Measurements from ENCODE around the gene RNASET2. TPM values are rescaled to one million over a fixed set of nuclear protein-coding genes. Genes with fewer than 3 reads are reported as not detected.

Gene RNASET2
- total RNA-seq, 4 donors from 2014 or later = 42.9 to 54.3 (median 47.7) TPM

DNA sequence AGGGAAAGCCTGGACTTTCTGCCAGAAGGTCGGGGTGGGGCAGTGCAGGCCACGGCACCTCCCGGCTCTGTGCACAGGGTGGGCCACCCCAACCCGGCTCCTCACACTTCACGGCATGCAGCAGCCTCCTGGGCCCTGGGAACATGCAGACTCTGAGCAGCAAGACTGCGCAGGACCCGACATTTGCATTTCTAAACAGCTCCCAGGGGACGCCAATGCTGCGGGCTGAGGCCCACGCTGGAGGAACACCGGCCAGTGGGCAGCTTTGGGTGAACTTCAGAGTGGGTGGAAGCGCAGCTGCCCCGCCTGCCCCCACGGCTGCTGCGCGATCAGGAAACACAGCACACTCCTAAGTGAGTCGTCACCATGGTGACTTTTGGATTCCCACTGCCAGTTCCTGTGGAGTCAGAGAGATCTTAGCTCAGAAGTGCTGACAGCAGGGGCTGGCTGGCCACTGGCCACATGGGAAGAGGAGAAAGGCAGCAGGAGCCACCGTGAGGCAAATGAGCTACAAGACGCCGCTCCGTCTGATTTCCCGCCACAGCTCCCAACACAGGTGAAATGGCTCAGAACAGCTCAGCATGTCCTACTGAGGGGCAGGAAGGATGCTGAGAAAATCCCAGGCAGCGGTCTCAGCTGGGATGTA lies 52.1 kb downstream of the RNASET2 start:
- DNase-seq (ENCODE audit: low spot score in 2 of 2) = peak in 1 of 2 donors; percentile 70
- TF ChIP-seq, protein P1, sequence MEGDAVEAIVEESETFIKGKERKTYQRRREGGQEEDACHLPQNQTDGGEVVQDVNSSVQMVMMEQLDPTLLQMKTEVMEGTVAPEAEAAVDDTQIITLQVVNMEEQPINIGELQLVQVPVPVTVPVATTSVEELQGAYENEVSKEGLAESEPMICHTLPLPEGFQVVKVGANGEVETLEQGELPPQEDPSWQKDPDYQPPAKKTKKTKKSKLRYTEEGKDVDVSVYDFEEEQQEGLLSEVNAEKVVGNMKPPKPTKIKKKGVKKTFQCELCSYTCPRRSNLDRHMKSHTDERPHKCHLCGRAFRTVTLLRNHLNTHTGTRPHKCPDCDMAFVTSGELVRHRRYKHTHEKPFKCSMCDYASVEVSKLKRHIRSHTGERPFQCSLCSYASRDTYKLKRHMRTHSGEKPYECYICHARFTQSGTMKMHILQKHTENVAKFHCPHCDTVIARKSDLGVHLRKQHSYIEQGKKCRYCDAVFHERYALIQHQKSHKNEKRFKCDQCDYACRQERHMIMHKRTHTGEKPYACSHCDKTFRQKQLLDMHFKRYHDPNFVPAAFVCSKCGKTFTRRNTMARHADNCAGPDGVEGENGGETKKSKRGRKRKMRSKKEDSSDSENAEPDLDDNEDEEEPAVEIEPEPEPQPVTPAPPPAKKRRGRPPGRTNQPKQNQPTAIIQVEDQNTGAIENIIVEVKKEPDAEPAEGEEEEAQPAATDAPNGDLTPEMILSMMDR (IDR thresholded peaks at IDR 0.05) = no peak
- no peak for TF ChIP-seq POLR2A (IDR thresholded peaks at IDR 0.05)
- WGBS, 2 donors = 50 to 57% methylated on average over 23 of the region's 23 CpGs
- intact Hi-C loops (cut with DNase I; ENCODE audit: low total_unique reads) = no loop called here
- H3K4me3 ChIP-seq (ENCODE audit: low read depth, poor library complexity, severe bottlenecking) = no peak overlapping the region

DNA sequence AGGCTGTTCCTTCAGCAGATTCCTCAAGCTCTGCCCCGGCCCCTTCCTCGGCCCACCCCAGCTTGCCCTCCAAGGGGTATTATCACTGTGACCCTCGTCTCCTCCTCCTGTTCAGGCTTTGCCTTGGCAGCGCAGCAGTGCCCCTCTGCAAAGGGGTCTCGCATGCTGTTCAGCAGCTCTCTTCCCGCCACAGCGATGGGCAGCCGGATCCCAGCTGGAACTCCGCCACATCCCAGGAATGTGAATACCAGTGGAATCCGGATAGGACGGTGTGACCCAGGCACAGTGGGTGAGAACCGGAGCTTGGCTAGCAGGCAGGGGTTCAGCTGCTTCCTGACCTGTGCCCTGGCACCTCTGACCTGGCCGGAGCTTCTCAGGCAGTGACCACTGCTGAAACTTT lies 52.9 kb downstream of the RNASET2 start:
- WGBS, 2 donors = 86 to 88% methylated on average over 13 of the region's 13 CpGs
- intact Hi-C loops (cut with DNase I; ENCODE audit: low total_unique reads) = no loop called here
- H3K4me3 ChIP-seq (ENCODE audit: low read depth, poor library complexity, severe bottlenecking) = no peak overlapping the region
- no peak for TF ChIP-seq POLR2A (IDR thresholded peaks at IDR 0.05)
- TF ChIP-seq, protein P1 (IDR thresholded peaks at IDR 0.05) = no peak
- peak in 1 of 2 donors; percentile 82 for DNase-seq (ENCODE audit: low spot score in 2 of 2)

DNA sequence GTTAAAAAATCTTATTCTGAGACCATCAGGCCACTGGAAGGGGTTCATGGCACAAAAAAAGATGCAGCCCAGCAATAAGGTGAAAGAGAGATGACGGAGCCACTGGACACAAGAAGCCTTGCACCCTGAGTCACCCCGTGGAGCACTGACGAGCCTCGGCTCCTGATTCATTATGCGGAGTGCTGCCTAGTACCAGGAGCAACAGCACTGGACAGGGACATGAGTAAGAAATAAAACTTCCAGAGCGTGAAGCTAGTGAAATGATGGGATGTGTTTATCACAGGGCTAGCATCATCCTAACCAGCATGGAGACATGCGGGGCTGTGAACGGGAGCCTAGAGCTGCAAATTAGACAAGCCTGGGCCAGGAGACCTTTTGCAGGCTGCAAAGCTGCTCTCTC lies 53.3 kb downstream of the RNASET2 start:
- TF ChIP-seq, protein P1 (IDR thresholded peaks at IDR 0.05) = no peak
- no peak for TF ChIP-seq POLR2A (IDR thresholded peaks at IDR 0.05)
- H3K4me3 ChIP-seq (ENCODE audit: low read depth, poor library complexity, severe bottlenecking) = no peak overlapping the region
- 83 to 87% methylated on average over 8 of the region's 8 CpGs for WGBS, 2 donors
- intact Hi-C loops (cut with DNase I; ENCODE audit: low total_unique reads) = no loop called here
- peak in 1 of 2 donors; percentile 60 for DNase-seq (ENCODE audit: low spot score in 2 of 2)

DNA sequence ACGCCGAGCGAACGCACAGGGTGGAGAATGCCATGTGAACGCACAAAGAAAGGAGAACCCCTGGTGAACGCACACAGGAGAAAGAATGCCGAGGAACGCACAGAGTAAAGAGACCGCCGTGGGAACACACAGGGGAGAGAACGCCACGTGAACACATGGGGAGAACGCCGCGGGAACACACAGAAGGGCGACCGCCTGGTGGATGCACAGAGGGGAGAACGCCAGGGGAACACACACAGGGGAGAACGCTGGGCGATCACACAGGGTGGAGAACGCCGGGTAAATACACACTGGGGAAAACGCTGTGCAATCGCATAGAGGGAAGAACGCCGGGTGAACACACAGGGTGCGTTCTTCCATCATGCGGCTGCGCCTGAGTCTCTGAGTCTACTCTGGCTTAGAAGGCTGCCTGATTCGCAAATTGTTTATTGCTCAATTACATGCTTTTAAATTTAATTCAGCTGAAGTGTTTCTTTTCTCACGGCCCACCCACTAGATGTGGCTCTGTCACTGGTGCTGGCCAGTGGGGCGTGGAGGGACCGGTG lies 54.1 kb downstream of the RNASET2 start:
- WGBS, 2 donors = 91 to 94% methylated on average over 33 of the region's 33 CpGs
- H3K4me3 ChIP-seq (ENCODE audit: low read depth, poor library complexity, severe bottlenecking) = no peak overlapping the region
- DNase-seq (ENCODE audit: low spot score in 2 of 2) = no peak
- intact Hi-C loops (cut with DNase I; ENCODE audit: low total_unique reads) = no loop called here
- TF ChIP-seq, protein P1 (IDR thresholded peaks at IDR 0.05) = no peak
- TF ChIP-seq POLR2A (IDR thresholded peaks at IDR 0.05) = no peak

DNA sequence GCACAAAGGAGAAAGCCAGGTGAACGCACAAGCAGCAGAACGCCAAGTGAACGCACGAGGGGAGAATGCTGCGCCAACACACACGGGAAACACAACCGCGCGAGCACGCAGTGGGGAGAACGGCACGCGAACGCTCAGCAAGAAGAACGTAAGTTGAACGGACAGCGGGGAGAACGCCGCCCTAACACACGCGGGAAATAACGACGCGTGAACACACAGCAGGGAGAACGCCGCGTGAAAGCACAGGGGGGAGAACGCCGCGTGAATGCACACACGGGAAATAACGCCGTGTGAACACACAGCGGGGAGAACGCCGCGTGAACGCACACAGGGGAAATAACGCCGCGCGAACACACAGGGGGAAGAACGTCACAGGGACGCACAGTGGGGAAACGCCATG lies 54.7 kb downstream of the RNASET2 start:
- no peak for DNase-seq (ENCODE audit: low spot score in 2 of 2)

More for the DNA sequence above, 54.7 kb downstream of the RNASET2 start:
- no peak for TF ChIP-seq POLR2A (IDR thresholded peaks at IDR 0.05)
- TF ChIP-seq, protein P1 (IDR thresholded peaks at IDR 0.05) = no peak
- intact Hi-C loops (cut with DNase I; ENCODE audit: low total_unique reads) = no loop called here
- 93 to 95% methylated on average over 45 of the region's 45 CpGs for WGBS, 2 donors
- no peak overlapping the region for H3K4me3 ChIP-seq (ENCODE audit: low read depth, poor library complexity, severe bottlenecking)

Data from lower leg skin (tissue), 4 donors.